GM12878 (cell line): ENCODE results near the gene POM121L12. TPM values are rescaled to one million over a fixed set of nuclear protein-coding genes. Genes with fewer than 3 reads are reported as not detected.

Experiments used
- ATAC-seq: fragments of 200-7000 bp; cut with Tn5 transposase; 3 replicates; pipeline ENCODE4 v1.9.1; 2020; ENCODE audit warnings: mild to moderate bottlenecking, moderate library complexity
- BruUV-seq: library from RNA; stranded (reverse); fragments of 400-500 nt; replicated peaks from 2 replicates; lab custom pipeline; 2021; lab: Mats Ljungman, UMichigan
- CTCF ChIA-PET: fragments of 300-600 bp; sonication (Branson Sonifier 250); formaldehyde crosslinking; extraction: SDS; loops from one replicate; lab custom pipeline; 2021; ENCODE audit warnings: inconsistent platforms; lab: Yijun Ruan, JAX
- POLR2A ChIA-PET: fragments of 350-600 bp; formaldehyde crosslinking; extraction: SDS; loops from one replicate; lab custom pipeline; 2021; ENCODE audit warnings: inconsistent platforms; lab: Charles Lee
- RAD21 ChIA-PET: fragments of 300-600 bp; sonication (Branson Sonifier 250); formaldehyde crosslinking; loops from one replicate; lab custom pipeline; 2023; ENCODE audit warnings: antibody characterized with exemption; ENCODE audit not compliant: unreplicated experiment; lab: Charles Lee
- SMC1A ChIA-PET: fragments of 300-600 bp; sonication (Branson Sonifier 250); formaldehyde crosslinking; loops from one replicate; lab custom pipeline; 2023; ENCODE audit not compliant: unreplicated experiment, uncharacterized antibody; lab: Charles Lee
- DNase-seq: peaks from one replicate; pipeline ENCODE4 v3.0.0-alpha.2; 2011; ENCODE audit warnings: low read depth, low spot score
- FAIRE-seq: peaks from 3 replicates; lab custom pipeline; 2011; peaks lifted over from hg19 to GRCh38; lab: Jason Lieb, UNC
- H2AFZ ChIP-seq: 2 replicates; pipeline ENCODE4 v1.6.0; 2011; ENCODE audit warnings: low read depth, low read length, control low read depth; ENCODE audit not compliant: control insufficient read depth
- H3K27ac ChIP-seq: 2 replicates; pipeline ENCODE4 v1.5.1; 2011; ENCODE audit warnings: control low read depth; ENCODE audit not compliant: control insufficient read depth, insufficient read depth
- H3K27me3 ChIP-seq, 2 experiments: replicated peaks in 1 of 2; 2 replicates each; pipeline versions ENCODE4 v1.6.0 to v1.6.1; 2011; ENCODE audit warnings: low read length in 1 of 2; ENCODE audit not compliant: control insufficient read depth in 2 of 2, insufficient read depth in 2 of 2
- H3K36me3 ChIP-seq, 2 experiments: 2 replicates each; pipeline ENCODE4 v1.5.1; 2011; ENCODE audit warnings: low read length in 1 of 2; ENCODE audit not compliant: control insufficient read depth in 2 of 2, insufficient read depth in 2 of 2
- H3K4me1 ChIP-seq: 2 replicates; pipeline ENCODE4 v1.6.1; 2011; ENCODE audit warnings: mild to moderate bottlenecking, low read length, moderate library complexity, mixed read lengths; ENCODE audit not compliant: control insufficient read depth, insufficient read depth
- H3K4me2 ChIP-seq: 2 replicates; pipeline ENCODE4 v1.6.0; 2011; ENCODE audit warnings: control low read depth; ENCODE audit not compliant: control insufficient read depth, insufficient read depth
- H3K4me3 ChIP-seq: fragments of 200-600 bp; sonication (generic); 2 replicates; pipeline ENCODE4 v1.5.1; 2016
- H3K79me2 ChIP-seq: 2 replicates; pipeline ENCODE4 v1.6.0; 2011; ENCODE audit warnings: low read length; ENCODE audit not compliant: control insufficient read depth, insufficient read depth
- H3K9ac ChIP-seq: 2 replicates; pipeline ENCODE4 v1.8.0; 2011; ENCODE audit warnings: low read length, control low read depth, mixed read lengths; ENCODE audit not compliant: control insufficient read depth, insufficient read depth
- H3K9me3 ChIP-seq: replicated peaks from 3 replicates; pipeline ENCODE4 v1.5.1; 2011; ENCODE audit warnings: mild to moderate bottlenecking, low read length; ENCODE audit not compliant: control insufficient read depth, insufficient read depth
- H4K20me1 ChIP-seq: 2 replicates; pipeline ENCODE4 v1.6.0; 2011; ENCODE audit not compliant: control insufficient read depth, insufficient read depth
- BMI1 ChIP-seq: fragments of 450-650 bp; IDR thresholded peaks from 2 replicates; pipeline ENCODE4 v1.6.1; 2016; ENCODE audit warnings: mild to moderate bottlenecking, moderate library complexity, borderline replicate concordance
- EED ChIP-seq: sonication (generic); IDR thresholded peaks from 2 replicates; pipeline ENCODE4 v1.6.1; 2016; ENCODE audit warnings: antibody characterized with exemption, low read depth
- FOXM1 ChIP-seq: IDR thresholded peaks from 2 replicates; pipeline ENCODE4 v1.6.1; 2012; ENCODE audit warnings: low read depth, mild to moderate bottlenecking, inconsistent platforms, low read length, moderate library complexity
- IRF4 ChIP-seq: IDR thresholded peaks from 2 replicates; pipeline ENCODE4 v1.6.1; 2011; ENCODE audit warnings: low read depth, low read length
- NR2C1 ChIP-seq: fragments of 450-650 bp; IDR thresholded peaks from 2 replicates; pipeline ENCODE4 v1.6.1; 2017; ENCODE audit warnings: antibody characterized with exemption, mild to moderate bottlenecking, moderate library complexity
- PAX8 ChIP-seq: fragments of 450-650 bp; IDR thresholded peaks from 2 replicates; pipeline ENCODE4 v1.6.1; 2017; ENCODE audit warnings: mild to moderate bottlenecking, moderate library complexity
- POLR2AphosphoS2 ChIP-seq: IDR thresholded peaks from 2 replicates; pipeline ENCODE4 v1.6.1; 2011; ENCODE audit warnings: low read depth, mild to moderate bottlenecking, low read length, improper control_type of control experiment, moderate library complexity
- SIN3A ChIP-seq: IDR thresholded peaks from 2 replicates; pipeline ENCODE4 v1.6.1; 2012; ENCODE audit warnings: low read depth, low read length, improper control_type of control experiment
- STAT3 ChIP-seq: IDR thresholded peaks from 2 replicates; pipeline ENCODE4 v1.6.1; 2011; ENCODE audit warnings: low read depth, low read length, improper control_type of control experiment
- TCF3 ChIP-seq: IDR thresholded peaks from 2 replicates; pipeline ENCODE4 v1.6.1; 2012; ENCODE audit warnings: low read depth, mild to moderate bottlenecking, low read length, borderline replicate concordance; ENCODE audit not compliant: insufficient read depth
- ZNF24 ChIP-seq: fragments of 450-650 bp; IDR thresholded peaks from 2 replicates; pipeline ENCODE4 v1.6.1; 2017; ENCODE audit warnings: antibody characterized with exemption, mild to moderate bottlenecking
- WGBS: methylation state at CpG from one replicate; pipeline ENCODE4 v1.1.6; 2016; ENCODE audit warnings: low lambda C conversion rate; ENCODE audit not compliant: insufficient replicate concordance, insufficient coverage; ENCODE audit errors: missing lambda C conversion rate; 5-methylcytosine and 5-hydroxymethylcytosine counted together
- in situ Hi-C: fragments of 300-500 bp; cut with MboI; formaldehyde crosslinking; loops from 9 replicates; pipeline ENCODE4 v1.14.3; 2018; ENCODE audit warnings: mixed read lengths
- intact Hi-C: fragments of 100-400 bp; cut with micrococcal nuclease; formaldehyde crosslinking; loops from one replicate; pipeline ENCODE4 v1.14.2; 2022; ENCODE audit not compliant: unreplicated experiment
- polyA plus RNA-seq, 11 experiments: library from polyadenylated mRNA; depleted of rRNA in 4 of 11; unstranded in 6 of 11; stranded (reverse) in 5 of 11; fragments of >200 nt; fragmentation: Nextera tagmentation in 4 of 11; fragmentation: Illumina TruSeq in 1 of 11; extraction: Ambion mirVana in 4 of 11; extraction: Trizol in 1 of 11; gene quantifications; 1 replicate in 1 of 11; 2 replicates in 10 of 11; pipeline versions ENCODE4 v1.2.1 to v1.2.3, GENCODE V29; 2011 to 2016; ENCODE audit warnings: inconsistent platforms in 2 of 11, missing spikeins in 2 of 11, low read depth in 1 of 11
- total RNA-seq, 4 experiments: library from RNA; depleted of rRNA in 3 of 4; stranded (reverse); fragments of >200 nt in 3 of 4; fragmentation: Illumina TruSeq in 1 of 4; extraction: Trizol in 1 of 4; gene quantifications; 2 replicates each; pipeline versions ENCODE4 v1.2.1 to v1.2.3, GENCODE V29; 2013 to 2021
- TF ChIP-seq, protein P1 (sequence below): IDR thresholded peaks from 2 replicates; pipeline ENCODE4 v1.6.1; 2012; ENCODE audit warnings: improper control_type of control experiment, low read depth, low read length; ENCODE audit not compliant: insufficient replicate concordance
- TF ChIP-seq, protein P2 (sequence below): fragments of 450-650 bp; IDR thresholded peaks from 2 replicates; pipeline ENCODE4 v1.6.1; 2017; ENCODE audit warnings: borderline replicate concordance

Gene POM121L12
- total and polyA plus RNA-seq, 10 of the 15 experiments (the other 5 are each of a cell fraction or from before 2014, with no cell fraction given) = not detected

GRCh38 chr7:53003653-53004445, 31.6 kb upstream of the POM121L12 start:
- ChIA-PET CTCF (no interaction called here), RAD21 (no interaction called here), SMC1A (no interaction called here), POLR2A (no interaction called here)
- Histone ChIP-seq H3K79me2 (no peaks in the 10 kb centered on the region), H3K27ac (no peak overlapping the region), H3K27me3 (no peaks in the 10 kb centered on the region), H3K4me3 (no peak overlapping the region), H3K36me3 (no peaks in the 10 kb centered on the region), H3K9ac (no peak overlapping the region), H3K9me3 (no peaks in the 10 kb centered on the region; the same call in 2 of the 3 replicates), H2AFZ (no peak overlapping the region), H4K20me1 (no peaks in the 10 kb centered on the region), H3K4me1 (no peaks in the 10 kb centered on the region), H3K4me2 (no peak overlapping the region)
- no TSS peak for BruUV-seq
- FAIRE-seq = no peak
- DNase-seq = no peak
- intact Hi-C loops = no loop called here
- in situ Hi-C loops = no loop called here
- 71% methylated on average over 24 of the region's 29 CpGs for WGBS
- no peak for TF ChIP-seq FOXM1
- TF ChIP-seq STAT3 = no peak
- TF ChIP-seq, protein P1, sequence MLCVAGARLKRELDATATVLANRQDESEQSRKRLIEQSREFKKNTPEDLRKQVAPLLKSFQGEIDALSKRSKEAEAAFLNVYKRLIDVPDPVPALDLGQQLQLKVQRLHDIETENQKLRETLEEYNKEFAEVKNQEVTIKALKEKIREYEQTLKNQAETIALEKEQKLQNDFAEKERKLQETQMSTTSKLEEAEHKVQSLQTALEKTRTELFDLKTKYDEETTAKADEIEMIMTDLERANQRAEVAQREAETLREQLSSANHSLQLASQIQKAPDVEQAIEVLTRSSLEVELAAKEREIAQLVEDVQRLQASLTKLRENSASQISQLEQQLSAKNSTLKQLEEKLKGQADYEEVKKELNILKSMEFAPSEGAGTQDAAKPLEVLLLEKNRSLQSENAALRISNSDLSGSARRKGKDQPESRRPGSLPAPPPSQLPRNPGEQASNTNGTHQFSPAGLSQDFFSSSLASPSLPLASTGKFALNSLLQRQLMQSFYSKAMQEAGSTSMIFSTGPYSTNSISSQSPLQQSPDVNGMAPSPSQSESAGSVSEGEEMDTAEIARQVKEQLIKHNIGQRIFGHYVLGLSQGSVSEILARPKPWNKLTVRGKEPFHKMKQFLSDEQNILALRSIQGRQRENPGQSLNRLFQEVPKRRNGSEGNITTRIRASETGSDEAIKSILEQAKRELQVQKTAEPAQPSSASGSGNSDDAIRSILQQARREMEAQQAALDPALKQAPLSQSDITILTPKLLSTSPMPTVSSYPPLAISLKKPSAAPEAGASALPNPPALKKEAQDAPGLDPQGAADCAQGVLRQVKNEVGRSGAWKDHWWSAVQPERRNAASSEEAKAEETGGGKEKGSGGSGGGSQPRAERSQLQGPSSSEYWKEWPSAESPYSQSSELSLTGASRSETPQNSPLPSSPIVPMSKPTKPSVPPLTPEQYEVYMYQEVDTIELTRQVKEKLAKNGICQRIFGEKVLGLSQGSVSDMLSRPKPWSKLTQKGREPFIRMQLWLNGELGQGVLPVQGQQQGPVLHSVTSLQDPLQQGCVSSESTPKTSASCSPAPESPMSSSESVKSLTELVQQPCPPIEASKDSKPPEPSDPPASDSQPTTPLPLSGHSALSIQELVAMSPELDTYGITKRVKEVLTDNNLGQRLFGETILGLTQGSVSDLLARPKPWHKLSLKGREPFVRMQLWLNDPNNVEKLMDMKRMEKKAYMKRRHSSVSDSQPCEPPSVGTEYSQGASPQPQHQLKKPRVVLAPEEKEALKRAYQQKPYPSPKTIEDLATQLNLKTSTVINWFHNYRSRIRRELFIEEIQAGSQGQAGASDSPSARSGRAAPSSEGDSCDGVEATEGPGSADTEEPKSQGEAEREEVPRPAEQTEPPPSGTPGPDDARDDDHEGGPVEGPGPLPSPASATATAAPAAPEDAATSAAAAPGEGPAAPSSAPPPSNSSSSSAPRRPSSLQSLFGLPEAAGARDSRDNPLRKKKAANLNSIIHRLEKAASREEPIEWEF = no peak
- no peak for TF ChIP-seq TCF3
- TF ChIP-seq BMI1 = no peak
- no peak for TF ChIP-seq POLR2AphosphoS2
- no peak for TF ChIP-seq ZNF24
- no peak for TF ChIP-seq PAX8
- TF ChIP-seq, protein P2, sequence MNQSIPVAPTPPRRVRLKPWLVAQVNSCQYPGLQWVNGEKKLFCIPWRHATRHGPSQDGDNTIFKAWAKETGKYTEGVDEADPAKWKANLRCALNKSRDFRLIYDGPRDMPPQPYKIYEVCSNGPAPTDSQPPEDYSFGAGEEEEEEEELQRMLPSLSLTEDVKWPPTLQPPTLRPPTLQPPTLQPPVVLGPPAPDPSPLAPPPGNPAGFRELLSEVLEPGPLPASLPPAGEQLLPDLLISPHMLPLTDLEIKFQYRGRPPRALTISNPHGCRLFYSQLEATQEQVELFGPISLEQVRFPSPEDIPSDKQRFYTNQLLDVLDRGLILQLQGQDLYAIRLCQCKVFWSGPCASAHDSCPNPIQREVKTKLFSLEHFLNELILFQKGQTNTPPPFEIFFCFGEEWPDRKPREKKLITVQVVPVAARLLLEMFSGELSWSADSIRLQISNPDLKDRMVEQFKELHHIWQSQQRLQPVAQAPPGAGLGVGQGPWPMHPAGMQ = no peak
- TF ChIP-seq SIN3A = no peak
- TF ChIP-seq NR2C1 = no peak
- no peak for TF ChIP-seq IRF4
- TF ChIP-seq EED = no peak
- no peak for ATAC-seq
